A549 (cell line): ENCODE data around the gene TMEM232.

Experiments used
- BCL3 ChIP-seq: fragments of >200 bp; sonication (Bioruptor Twin); formaldehyde crosslinking; IDR thresholded peaks from 3 replicates; pipeline ENCODE4 v1.6.1; 2016
- CTCF ChIP-seq: fragments of >200 bp; sonication (Bioruptor Twin); formaldehyde crosslinking; IDR thresholded peaks from 3 replicates; pipeline ENCODE4 v1.5.1; 2016
- EP300 ChIP-seq, 2 experiments: fragments of >200 bp; sonication (Bioruptor Twin); formaldehyde crosslinking; IDR thresholded peaks; 2 replicates in 1 of 2; 3 replicates in 1 of 2; pipeline ENCODE4 v1.6.1; 2016 to 2017
- FOSL2 ChIP-seq, 2 experiments: fragments of 450-650 bp in 1 of 2; fragments of >200 bp in 1 of 2; sonication (Bioruptor Twin) in 1 of 2; formaldehyde crosslinking; IDR thresholded peaks; 2 replicates each; pipeline versions ENCODE4 v1.5.0 to v1.6.1; 2016 to 2020; ENCODE audit warnings: mild to moderate bottlenecking in 1 of 2, moderate library complexity in 1 of 2
- FOXS1 ChIP-seq: fragments of 250-450 bp; sonication (Bioruptor Pico); IDR thresholded peaks from 2 replicates; pipeline ENCODE4 v1.5.0; 2020; ENCODE audit warnings: mild to moderate bottlenecking, moderate library complexity
- HDAC2 ChIP-seq: fragments of 200-600 bp; sonication (generic); IDR thresholded peaks from 2 replicates; pipeline ENCODE4 v1.6.1; 2016
- JUNB ChIP-seq: fragments of >200 bp; sonication (Bioruptor Twin); formaldehyde crosslinking; IDR thresholded peaks from 2 replicates; pipeline ENCODE4 v1.6.1; 2016
- KDM1A ChIP-seq: fragments of 200-600 bp; sonication (generic); IDR thresholded peaks from 2 replicates; pipeline ENCODE4 v1.6.1; 2016; ENCODE audit warnings: low read depth, mild to moderate bottlenecking
- POLR2A ChIP-seq: IDR thresholded peaks from 2 replicates; pipeline ENCODE4 v1.6.1; 2012; ENCODE audit warnings: mild to moderate bottlenecking, low read length
- RCOR1 ChIP-seq: fragments of 150-350 bp; IDR thresholded peaks from 2 replicates; pipeline ENCODE4 v1.6.1; 2014; ENCODE audit warnings: antibody characterized with exemption, low read length, low read depth
- RFX5 ChIP-seq: fragments of 450-650 bp; IDR thresholded peaks from 2 replicates; pipeline ENCODE4 v1.7.1; 2014; ENCODE audit warnings: antibody characterized with exemption, mild to moderate bottlenecking, moderate library complexity
- SMC3 ChIP-seq: fragments of >200 bp; sonication (Bioruptor Twin); formaldehyde crosslinking; IDR thresholded peaks from 3 replicates; pipeline ENCODE4 v1.6.1; 2018; ENCODE audit warnings: inconsistent platforms

- TF ChIP-seq CTCF (no peak), POLR2A (no peak), HDAC2 (no peak), KDM1A (no peak), SMC3 (no peak), BCL3 (no peak), EP300 (IDR thresholded peaks at IDR 0.05) (no peak), JUNB (no peak), RFX5 (no peak), RCOR1 (no peak), FOSL2 (IDR thresholded peaks at IDR 0.05) (no peak), FOSL2 (CRISPR knock-in tag; IDR thresholded peaks at IDR 0.05) (no peak), FOXS1 (CRISPR knock-in tag) (no peak)
Observed at GRCh38 chr5:110618941-110619340, 107.5 kb downstream of the TMEM232 start.
